ENCODE measurements around the gene ACTL7B. TPM values are rescaled to one million over a fixed set of nuclear protein-coding genes. Genes with fewer than 3 reads are reported as not detected.

ACTL7B gene
- total RNA-seq, 4 donors from 2014 or later, result not detected

DNA sequence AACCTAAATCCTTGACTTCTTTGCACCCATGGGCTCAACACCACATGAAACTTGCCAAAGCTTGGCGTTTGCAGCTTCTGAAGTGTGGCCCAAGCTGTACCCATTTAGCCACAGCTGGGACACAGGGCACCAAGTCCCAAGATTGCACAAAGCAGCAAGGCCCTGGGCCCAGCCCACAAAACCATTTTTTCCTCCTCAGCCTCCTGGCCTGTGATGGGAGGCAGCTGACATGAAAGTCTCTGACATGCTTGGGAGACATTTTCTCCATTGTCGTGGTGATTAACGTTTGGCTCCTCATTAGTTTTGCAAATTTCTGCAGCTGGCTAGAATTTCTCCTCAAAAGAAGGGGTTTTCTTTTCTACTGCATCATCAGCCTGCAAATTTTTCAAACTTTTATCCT, 32.0 kb downstream of the ACTL7B start:
- H3K9me3 ChIP-seq, result peaks cover 0 to 7% (median 7%) of the 10 kb centered on the region in 3 donors
- intact Hi-C loops (cut with DNase I), result no loop called here
- H3K4me1 ChIP-seq, result no peaks in the 10 kb centered on the region
- WGBS, 2 donors, result 89 to 95% methylated on average over 2 to 3 of the region's 3 CpGs
- no peak overlapping the region for H3K27ac ChIP-seq
- H3K27me3 ChIP-seq, result no peaks in the 10 kb centered on the region
- no peak overlapping the region for H3K4me3 ChIP-seq
- DNase-seq, result no peak
- no peaks in the 10 kb centered on the region for H3K36me3 ChIP-seq
- TF ChIP-seq POLR2A (IDR thresholded peaks at IDR 0.05) (no peak), CTCF (IDR thresholded peaks at IDR 0.05) (no peak)

DNA sequence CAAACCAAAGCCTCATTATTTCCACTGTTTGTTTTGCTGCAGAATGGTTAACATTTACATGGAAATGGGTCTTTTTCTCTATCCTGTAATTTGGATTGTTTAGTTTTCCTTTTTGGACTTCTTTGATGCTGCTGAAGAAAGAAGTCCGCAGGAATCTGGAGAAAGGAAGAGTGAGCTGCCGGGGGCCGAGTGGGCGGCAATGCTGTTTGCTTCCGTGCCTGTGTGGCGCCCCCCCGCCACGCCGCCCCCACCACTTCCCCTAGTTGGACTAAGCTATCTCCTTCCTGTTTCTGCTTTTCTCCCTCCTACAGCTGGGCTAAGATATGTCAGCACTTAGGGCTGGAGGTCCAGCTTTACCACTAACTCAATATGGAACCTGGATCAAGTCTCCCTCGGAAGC, 39.7 kb downstream of the ACTL7B start:
- Histone ChIP-seq H3K27ac (no peak overlapping the region), H3K4me1 (peaks cover 0 to 12% (median 0%) of the 10 kb centered on the region in 3 donors), H3K27me3 (no peaks in the 10 kb centered on the region), H3K9me3 (no peaks in the 10 kb centered on the region), H3K4me3 (no peak overlapping the region), H3K36me3 (no peaks in the 10 kb centered on the region)
- DNase-seq, result no peak
- intact Hi-C loops (cut with DNase I), result no loop called here
- 39 to 46% methylated on average over 10 of the region's 10 CpGs for WGBS, 2 donors
- TF ChIP-seq CTCF (IDR thresholded peaks at IDR 0.05) (no peak), POLR2A (IDR thresholded peaks at IDR 0.05) (no peak)

DNA sequence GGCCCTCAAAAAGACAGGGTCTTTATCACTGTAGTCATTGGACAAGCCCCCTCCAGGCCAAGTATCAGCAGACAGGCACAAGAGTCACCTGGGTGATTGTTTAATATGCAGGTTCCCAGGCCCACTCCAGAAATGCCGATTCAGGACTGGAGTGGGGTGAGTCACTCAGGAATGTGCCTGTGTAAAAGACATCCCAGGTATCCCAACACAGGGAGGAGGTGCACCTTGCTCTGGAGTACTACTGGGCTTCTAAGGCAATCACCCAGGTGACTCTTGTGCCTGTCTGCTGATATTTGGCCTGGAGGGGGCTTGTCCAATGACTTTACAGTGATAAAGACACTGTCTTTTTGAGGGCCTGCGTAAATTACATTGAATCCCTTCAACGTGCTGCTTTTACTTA, 40.6 kb downstream of the ACTL7B start:
- no peak for DNase-seq
- intact Hi-C loops (cut with DNase I), result no loop called here
- H3K9me3 ChIP-seq, result no peaks in the 10 kb centered on the region
- no peaks in the 10 kb centered on the region for H3K27me3 ChIP-seq
- WGBS, 2 donors, result 45 to 63% methylated on average over 3 of the region's 3 CpGs
- H3K4me3 ChIP-seq, result no peak overlapping the region
- H3K36me3 ChIP-seq, result no peaks in the 10 kb centered on the region
- peaks cover 0 to 12% (median 0%) of the 10 kb centered on the region in 3 donors for H3K4me1 ChIP-seq
- no peak overlapping the region for H3K27ac ChIP-seq
- TF ChIP-seq CTCF (IDR thresholded peaks at IDR 0.05) (peak in 1 of 6 experiments; percentile 3), POLR2A (IDR thresholded peaks at IDR 0.05) (no peak)

DNA sequence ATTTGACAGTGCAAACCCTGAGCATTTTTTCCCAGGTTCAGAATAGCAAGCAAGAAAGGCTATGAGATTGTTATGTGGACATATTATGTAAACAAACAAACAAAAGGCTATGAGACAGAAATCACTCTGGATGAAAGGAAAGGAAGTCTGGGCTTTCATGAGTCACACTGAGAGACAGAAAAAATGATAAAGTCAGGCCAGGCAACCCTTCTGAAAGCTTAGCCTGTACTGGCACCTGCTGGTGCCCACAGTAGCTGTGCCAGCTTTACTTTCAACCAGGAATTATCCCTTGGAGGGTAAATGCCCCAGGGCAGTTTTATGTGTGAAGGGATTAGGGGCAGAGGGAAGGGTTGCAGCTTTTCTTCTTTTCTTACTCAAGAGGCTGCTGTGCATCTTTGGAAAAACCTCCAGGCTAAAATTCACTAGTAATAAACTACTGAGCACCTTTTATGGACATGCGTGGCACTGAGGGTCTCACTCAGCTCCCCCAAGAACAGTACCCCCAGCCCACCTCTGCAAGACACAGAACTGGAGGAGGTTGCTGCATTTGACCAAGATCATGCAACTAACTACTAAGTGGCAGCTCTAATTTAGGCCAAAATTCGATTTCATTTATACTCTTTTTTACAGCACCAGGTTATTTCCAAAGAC, 41.7 kb downstream of the ACTL7B start:
- Histone ChIP-seq H3K27ac (peak overlapping the region in 1 of 4 donors; percentile 21), H3K27me3 (no peaks in the 10 kb centered on the region), H3K4me1 (peaks cover 0 to 12% (median 0%) of the 10 kb centered on the region in 3 donors), H3K9me3 (no peaks in the 10 kb centered on the region), H3K4me3 (no peak overlapping the region), H3K36me3 (no peaks in the 10 kb centered on the region)
- peak in 5 of 6 experiments; percentile 39 to 87 (median 66) for TF ChIP-seq CTCF (IDR thresholded peaks at IDR 0.05)
- no peak for TF ChIP-seq POLR2A (IDR thresholded peaks at IDR 0.05)
- intact Hi-C loops (cut with DNase I), result no loop called here
- no peak for DNase-seq
- 71 to 89% methylated on average over 2 of the region's 2 CpGs for WGBS, 2 donors

DNA sequence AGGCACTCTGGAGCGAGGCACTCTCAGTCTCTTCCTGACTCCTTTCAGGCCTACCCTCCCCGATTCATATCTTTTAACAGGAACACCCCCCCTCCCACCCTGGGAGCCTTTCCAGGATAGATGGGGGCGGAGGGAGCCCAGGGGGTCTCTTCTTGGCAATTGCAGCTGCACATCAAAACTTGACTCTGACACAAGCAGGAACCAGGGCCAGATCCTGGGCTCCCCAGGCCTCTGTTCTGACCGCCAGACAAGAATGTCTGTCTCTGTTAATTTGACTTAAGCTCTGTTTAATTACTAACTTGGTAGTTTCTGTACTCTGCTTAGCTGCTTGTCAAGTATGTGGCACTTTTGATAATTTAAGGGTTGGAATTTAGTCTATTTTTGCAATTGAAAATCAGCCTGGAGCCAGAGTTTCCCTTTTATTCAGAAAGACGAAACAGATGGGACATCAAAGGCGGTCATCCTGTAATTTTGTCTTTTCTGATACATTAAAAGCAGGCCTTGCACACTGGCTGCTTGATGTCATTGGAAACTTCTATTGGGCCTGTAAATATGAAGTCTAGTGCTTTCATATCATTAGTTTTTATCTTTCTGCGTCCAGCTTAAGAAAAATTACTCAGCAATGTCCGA, 43.3 kb downstream of the ACTL7B start:
- intact Hi-C loops (cut with DNase I), result no loop called here
- no peak for DNase-seq

More for the DNA sequence above, 43.3 kb downstream of the ACTL7B start:
- H3K27ac ChIP-seq, result no peak overlapping the region
- no peaks in the 10 kb centered on the region for H3K9me3 ChIP-seq
- 80 to 82% methylated on average over 8 of the region's 8 CpGs for WGBS, 2 donors
- no peaks in the 10 kb centered on the region for H3K27me3 ChIP-seq
- TF ChIP-seq CTCF (IDR thresholded peaks at IDR 0.05), result no peak
- TF ChIP-seq POLR2A (IDR thresholded peaks at IDR 0.05), result no peak
- H3K4me1 ChIP-seq, result peaks cover 0 to 12% (median 0%) of the 10 kb centered on the region in 3 donors
- H3K36me3 ChIP-seq, result no peaks in the 10 kb centered on the region
- H3K4me3 ChIP-seq, result no peak overlapping the region
